HG03064 (cell line): ENCODE data around the gene STK33.
A peak's percentile ranks its signal among the peaks of the same experiment; 100 is the strongest.

Experiments used
- ATAC-seq: cut with Tn5 transposase; IDR thresholded peaks from one replicate; pipeline ENCODE4 v1.9.1; 2021; ENCODE audit warnings: low read depth; ENCODE audit not compliant: unreplicated experiment

Gene STK33

DNA sequence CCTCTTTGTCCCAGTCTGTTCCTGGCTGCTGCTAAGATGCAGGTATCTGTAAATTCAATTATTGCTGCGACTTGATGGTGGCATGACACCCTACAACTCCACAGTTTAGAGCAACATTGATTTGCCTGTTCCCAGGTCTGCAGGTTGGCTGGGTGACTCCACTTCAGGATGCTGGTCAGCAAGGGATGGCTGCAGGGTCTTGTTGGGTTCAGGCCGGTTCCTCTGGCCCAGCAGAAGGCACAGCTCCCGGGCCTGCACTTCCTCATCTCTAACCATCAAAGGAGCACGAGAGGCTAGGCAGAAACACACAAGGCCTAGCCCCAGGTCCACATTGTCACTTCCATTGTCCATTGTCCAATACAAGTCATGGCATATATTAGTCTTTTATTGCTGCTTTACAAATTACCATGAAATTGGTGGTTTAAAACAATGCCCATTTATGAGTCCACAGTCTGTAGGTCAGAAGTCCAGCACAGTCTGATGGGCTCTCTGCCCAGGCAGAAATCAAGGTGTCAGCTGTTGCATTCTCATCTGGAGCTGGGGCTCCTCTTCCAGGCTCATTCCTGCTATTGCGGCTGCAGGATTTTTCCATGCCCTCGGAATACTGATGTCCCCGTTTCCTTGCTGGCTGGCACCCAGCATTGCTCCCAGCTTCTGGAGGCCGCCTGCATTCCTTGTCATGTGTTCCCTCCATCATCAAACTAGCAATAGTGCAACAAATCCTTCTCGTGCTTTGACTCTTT, 233.8 kb downstream of the STK33 start:
- ATAC-seq = no peak

DNA sequence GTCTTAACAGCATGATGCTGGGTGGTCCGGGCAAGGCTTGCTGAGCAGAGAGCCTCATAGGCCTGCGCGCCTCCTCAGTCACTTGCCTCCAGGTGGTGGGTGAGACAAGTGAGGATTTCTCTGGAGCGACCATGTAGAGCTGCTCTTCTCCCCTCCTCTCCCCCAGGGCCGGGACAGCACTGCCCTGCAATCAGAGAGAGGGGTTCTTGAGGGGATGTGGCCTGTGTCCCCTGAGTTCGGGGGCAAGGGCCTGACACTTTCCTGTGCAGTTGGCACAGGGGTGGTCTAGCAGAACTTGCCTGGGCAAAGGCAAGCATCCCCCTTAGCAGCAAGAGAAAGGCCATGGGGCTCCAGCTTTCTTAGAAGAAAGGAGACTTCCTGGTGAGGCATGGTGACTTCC, 234.5 kb downstream of the STK33 start:
- no peak for ATAC-seq

DNA sequence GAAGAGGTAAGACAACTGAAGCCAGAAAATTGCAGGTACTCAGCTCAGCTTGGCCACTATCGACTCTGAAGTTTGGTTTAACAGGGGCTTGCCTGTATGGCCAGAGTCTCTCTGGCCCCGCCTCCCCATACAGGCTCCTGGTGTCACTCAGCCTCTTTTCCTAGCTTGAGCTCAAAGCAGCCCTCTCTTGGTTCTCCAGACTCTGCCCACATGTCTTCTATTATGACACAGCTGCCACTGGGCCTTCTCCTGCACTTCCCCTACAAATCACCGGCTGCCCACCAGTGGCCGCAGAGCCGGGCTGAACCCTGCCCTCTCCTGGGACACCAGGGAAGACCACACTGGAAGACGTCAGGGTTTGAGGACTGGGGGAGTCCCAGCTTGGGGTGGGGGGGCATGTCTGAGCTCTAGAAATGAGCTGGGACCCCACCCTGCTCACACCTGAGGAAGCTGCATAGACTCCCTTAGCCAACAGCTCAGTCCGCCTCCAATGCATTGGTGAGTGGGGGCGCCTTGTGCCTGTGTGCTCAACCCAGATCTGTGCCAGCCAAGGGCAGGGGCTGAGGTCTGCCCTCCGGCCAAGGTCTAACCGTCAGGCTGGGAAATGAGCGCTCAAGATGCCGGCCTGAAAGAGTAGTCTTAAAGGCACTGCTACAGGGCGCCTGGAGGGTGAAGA, 236.0 kb downstream of the STK33 start:
- ATAC-seq = no peak

DNA sequence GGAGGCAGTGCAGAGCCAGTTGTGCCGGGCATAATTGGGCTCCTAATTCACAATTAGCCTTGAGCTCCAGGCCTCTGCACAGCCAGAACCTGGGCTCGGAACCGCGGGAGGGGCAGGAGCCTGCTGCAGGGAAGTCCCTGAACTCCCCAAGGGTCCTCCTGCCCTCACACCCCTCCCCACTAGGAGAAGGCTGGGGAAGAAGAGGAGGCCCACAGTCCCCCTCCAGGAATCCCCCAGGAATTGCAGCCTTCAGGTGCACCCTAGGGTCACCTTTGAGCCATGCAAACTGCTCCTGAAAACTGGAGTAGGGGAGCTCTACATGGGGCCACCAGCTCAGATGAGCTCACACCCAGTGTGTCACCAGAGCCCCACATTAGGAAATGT, 236.5 kb downstream of the STK33 start:
- no peak for ATAC-seq

DNA sequence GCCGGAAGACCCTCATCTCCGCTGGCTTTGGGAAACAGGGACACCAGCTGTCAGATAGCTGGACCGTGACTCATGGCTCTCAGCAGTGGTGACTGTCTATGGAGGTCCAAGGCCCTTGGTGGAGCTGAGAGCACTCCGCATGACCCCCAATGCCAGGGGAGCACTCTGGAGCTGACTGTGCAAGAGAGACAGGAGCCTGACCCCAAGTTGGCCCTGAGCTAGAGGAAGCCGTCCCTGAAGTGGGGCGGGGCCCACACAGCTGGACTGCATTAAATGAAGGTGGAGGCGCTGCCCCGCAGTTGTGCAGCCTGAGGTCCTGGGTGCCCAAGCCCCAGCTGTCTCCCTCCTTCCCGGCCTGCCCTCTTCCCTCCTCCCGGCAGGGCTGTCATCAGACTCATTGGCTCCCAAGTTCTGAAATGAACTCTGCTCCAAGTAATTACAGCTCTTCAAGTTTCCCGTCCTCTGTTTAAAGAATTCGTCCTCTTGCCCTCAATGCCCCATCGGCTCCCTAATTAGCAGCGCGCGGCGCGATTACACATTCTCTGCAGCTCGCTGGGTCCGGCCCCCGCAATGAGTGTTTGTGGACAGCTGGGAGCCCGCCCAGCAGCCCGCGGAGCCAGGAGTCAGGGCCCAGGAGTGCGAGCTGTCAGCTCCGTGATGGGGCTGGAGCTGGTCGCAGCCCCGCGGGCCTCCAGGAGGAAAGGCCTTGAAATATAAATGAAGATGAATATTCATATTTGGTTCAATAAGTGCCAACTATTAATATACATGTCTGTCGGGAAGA, 237.1 kb downstream of the STK33 start:
- no peak for ATAC-seq

DNA sequence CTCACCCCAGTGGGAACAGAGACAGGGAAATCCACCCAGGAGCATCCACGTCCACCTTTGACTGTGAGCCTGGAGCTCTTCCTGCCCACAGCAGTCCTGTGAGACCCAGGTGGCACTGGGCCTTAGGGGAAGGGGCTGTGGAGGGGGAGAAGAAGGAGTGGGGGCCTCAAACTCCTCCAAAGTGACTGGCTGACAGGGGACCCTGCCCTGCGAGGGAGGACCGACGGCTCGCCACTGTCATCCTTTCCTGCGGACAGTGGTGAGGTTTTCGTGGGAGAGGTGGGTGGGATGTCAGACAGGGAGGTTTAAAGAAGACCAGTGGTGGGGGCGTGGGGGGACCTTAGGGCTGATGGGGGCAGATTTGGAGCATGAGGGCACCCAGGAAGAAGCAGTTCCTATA, 237.8 kb downstream of the STK33 start:
- no peak for ATAC-seq

DNA sequence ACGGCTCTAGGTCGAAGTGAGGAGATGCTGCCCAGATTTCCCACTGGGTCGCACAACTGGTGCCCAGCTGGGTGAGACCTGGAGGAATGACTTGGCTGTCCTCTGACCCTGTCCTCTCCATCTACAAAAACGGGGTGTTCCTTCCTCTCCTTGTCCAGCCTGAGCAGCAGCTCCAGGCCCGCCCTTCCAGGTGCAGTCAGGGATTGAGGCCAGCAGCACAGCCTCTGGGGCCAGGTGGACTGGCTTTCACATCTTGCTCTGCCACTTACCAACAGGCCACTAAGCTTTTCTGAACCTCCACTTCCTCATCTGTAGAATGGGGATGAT, 238.6 kb downstream of the STK33 start:
- ATAC-seq = no peak

DNA sequence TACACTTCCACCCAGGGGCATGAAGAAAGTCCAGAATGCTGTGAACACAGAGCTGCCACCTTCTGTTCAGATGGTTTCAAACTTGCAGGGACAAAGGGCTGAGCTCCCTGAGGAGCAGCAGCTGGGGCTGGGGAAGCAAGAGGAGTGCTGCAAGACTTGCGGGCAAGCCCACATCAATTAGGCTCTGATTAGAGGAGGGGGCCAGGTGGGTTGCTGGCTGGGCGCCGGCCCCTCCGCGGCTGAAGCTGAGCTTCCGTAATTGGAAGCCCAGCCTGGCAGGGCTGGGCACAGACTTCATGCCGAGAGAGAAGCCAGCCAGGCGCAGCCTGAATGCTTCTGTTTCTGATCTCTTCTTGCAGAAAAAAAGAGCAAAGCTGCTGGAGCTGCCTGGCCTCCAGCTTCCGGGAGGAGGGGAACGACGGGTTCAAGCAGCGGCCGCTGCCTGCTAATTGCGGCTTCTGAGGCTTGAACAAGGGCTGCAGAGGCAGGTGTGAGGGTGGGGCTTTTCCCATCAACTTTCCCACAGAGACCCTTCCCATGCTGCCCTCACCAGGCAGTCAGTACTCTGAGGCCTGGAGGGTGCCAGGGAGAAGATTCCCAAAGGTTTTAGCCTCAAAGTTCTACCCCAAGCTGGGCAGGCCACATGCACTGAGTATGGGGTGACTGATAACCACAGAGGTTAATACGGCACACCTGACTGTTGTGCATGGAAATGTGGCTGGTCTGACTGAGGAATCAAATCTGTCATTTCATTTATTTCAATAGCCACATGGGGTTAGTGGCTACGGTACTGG, 239.2 kb downstream of the STK33 start:
- ATAC-seq = no peak

DNA sequence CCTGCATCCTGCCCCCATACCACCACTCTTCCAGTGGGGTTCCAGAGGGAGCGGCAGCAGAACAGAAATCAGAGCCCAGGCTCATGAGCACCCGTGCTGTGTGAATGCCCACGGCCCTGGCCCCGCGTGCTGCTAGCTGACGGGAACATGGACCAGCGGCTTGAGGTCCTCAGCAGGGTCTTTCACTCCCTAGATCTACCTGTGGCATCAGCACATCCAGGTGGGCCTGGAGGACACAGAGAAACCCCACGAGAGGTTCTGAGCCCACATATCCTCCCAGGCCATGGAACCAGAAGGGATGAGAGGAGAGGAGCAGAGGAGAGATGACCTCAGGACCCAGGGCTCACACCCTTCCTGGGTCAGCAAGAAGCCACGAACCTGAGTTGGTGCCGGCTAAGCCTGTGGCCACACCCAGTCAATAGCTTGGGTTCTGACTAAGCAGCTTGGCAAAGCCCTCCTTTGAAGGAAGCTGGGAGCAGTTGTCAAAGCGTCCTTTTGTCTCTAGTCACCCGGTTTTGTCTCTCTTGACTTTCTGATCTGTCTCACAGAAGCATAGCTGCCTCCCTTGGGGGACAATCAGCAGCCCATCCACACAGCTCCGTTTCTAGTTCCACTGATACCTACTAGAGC, 241.0 kb downstream of the STK33 start:
- no peak for ATAC-seq

DNA sequence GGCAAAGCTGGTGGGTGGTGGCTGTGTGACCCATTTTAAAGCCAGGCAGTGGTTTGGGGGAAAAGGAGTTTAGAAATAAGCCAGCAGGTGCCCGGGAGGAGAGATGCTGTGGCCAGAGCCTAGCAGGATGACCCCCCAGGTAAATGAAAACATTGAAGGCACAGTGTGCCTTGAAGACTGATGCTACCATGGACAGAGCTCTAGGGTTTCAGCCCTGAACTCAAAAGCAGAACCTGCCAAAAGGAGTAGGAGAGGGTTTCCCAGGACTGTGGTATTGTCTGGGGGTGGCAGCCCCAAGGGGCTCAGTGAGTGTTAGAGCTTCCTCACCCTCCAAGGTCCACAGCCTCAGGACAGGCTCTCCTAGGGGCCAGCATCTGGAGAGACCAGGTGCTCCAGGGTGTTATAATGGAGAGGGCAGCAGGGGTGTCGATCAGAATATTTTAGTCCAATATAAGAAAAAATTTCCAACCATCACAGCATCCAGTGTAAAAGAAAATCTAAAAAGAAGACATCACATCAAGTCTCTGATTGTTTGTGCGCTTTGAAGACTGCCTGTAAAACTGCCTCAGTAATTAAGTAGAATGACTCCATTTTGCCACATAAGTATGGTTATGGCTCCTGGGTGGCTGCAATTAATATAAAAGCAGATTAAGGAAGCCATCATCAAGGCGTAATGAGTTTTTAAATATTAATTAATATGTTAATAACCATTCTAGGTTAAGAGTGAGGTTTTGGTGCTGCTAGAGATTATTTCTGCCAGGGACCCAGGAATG, 241.7 kb downstream of the STK33 start:
- no peak for ATAC-seq

DNA sequence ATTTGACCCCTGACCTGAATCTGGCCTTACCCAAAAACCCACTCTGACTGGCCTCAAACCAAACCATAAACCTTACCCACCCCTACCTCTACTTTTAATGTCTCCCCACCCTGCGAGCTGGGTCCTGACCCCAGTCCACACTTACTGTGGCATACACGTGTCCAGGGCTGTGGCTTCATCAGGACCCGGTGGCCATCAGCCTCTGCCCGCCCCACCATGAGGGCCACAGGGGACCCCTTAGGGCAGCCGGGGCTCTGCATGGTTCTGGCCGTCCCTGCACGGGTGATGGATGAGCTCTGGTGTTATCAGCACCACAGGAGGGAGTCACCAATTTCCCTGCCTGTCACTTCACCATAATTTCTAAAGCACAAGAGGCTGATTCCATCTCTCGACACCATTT, 242.8 kb downstream of the STK33 start:
- ATAC-seq = no peak

DNA sequence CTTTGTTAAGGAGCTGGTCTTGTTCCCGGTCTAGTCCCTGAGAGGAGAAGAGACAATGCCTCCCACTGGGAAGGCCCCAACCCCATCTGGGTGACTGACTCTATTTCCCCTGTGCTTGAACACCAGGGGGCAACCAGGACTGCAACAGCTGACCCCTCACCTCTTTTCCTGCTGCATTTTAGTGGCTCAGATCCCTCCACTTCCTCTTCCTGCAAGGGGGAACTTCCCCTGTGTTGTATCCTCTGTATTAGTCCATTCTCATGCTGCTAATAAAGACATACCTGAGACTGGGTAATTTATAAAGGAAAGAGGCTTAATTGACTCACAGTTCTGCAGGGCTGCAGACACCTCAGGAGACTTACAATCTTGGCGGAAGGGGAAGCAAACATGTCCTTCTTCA, 246.1 kb downstream of the STK33 start:
- ATAC-seq = no peak

DNA sequence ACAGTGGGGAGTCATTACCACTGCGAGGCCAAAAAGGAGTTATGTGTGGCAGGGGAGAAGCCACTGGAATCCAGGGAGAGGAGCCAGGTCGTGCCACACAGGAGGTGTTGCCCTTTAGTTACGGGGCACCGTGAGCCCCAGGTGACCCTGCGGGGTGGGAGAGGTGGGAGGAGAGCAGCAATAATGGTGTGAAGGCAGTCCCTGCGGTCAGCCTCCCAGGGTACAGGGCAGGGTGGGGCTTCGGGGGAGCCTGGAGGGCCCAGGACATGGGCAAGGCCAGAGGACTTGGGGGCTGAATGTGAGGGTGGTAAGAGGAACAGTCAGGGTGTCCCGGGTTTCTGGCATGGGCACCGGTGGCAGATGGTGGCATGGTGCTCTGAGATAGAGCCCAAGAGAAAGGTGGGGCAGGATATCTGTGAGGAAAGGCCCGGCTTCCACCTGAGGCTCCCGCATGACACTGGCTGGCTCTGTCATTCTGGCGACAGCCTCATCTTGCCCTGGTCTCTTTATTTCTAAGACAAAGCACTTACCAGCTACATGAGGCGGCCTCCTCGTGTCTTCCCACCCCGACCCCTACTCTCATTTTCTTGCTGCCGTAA, 247.8 kb downstream of the STK33 start:
- ATAC-seq = no peak

DNA sequence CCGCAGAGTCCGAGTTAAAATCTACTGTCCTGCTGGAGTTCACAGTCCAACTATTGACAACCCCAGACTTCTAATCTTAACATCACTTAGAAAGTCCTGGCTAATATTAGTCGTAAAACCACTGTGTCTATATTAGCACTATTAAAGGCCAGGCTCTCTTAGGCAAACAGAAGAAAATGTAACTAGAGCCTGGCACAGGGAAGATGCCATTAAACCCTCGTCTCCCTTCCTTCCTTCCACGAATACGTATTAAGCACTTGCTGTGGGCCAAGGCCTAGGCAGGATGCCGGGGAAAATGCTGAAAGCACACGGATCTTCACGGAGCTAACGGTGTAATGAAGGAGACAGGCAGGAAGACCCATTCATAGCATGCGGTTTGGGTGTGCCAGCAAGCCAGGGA, 248.8 kb downstream of the STK33 start:
- ATAC-seq = no peak

DNA sequence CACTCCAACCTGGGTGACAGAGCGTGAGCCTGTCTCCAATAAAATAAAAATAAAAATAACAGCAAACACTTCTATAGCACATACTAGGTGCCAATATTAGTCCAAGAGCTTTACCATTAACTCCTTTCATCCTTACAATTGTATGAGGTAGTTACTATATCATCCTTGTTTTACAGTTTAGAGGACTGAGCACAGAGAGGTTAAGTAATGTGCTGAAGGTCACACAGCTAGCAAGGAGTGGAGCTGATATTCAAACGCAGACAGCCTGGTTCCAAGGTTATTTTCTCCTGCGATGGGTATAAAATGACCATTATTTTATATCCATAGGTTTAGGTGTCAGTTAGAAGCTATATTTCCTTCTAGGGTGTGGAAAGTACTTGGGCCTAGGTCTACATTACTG, 249.7 kb downstream of the STK33 start:
- ATAC-seq = no peak

DNA sequence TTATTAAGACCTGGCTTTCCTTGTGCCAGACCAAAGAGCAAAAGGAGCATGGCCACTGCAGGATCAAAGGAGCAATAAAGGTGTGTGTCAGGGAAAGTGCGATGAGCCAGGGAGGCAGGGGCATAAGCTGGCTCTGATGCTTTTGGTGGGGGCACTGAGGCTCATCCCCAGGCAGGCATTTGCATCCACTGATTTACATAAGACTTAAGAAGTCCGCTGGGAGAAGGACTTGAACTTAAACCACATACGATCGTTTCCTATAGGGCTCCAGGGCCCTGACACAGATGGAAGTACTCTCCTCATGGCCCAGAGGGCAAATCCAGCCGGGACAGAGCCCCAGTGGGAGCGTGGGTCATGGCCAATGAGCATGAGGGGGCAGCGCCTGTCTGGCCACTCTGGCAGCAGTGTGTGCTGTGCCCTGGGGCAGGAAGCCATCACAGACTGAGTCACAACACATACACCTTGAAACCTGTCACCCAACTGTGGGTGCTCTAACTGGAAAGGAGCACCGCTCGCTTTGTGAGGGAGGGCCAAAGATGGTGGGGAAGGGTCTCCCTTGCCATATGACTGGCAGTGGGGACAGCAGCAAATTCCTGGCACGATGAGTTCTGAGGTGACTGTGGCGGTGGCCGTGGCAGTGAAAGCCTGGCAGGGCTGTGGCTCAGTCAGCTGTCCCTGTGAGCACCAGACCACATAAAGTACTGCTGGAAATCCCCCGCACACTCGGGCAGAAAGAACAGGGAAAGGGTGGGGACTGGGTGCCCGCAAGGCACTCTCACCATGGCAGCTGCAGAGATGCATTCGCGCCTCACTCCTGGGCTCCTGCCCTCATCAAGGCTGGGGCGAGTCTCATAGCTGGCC, 251.0 kb downstream of the STK33 start:
- peak; percentile 69 for ATAC-seq

DNA sequence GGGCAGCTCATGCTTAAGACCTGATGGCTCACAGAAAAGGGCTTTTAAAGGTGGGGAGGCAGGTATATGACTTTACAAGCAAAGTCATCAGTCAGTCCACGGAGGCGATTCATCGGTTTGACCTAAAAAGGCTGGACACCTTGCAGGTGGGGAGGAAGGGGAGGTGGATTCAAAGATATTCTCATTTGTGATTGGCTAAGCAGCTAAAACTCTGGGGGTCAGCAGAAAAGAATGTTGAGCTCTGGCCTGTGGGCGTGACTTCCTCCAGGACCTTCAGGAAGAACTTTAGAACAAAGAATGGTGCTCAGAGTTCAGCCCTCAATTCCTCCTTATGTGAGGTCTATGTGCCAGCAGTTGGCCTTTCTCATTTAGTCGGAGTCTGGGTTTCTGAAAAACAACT, 252.0 kb downstream of the STK33 start:
- ATAC-seq = no peak
